ENCODE results near the gene CBX3. TPM values are rescaled to one million over a fixed set of nuclear protein-coding genes. Genes with fewer than 3 reads are reported as not detected.

The CBX3 gene
- total and polyA plus RNA-seq, 2 of the 8 experiments (the other 6 are each of a cell fraction or from before 2014, with no cell fraction given) = 71.3 to 258 TPM

GRCh38 chr7:26195867-26196657 is 5.5 kb upstream of the CBX3 start (continued):
- no peak for TF ChIP-seq RAD21 (IDR thresholded peaks at IDR 0.05 in 1 of 2, conservative IDR thresholded peaks at IDR 0.05 in 1 of 2; ENCODE audit: low read depth in 2 of 2, low read length in 2 of 2)
- peak; percentile 35; the same call in 1 of the 2 replicates for TF ChIP-seq POLR2AphosphoS5 (IDR thresholded peaks at IDR 0.05; ENCODE audit: low read depth, low read length)
- no peak for TF ChIP-seq CTCF (IDR thresholded peaks at IDR 0.05; ENCODE audit: control extremely low read depth in 1 of 3, insufficient read depth in 1 of 3, low read depth in 1 of 3, low read length in 3 of 3)
- TF ChIP-seq SIRT6 (IDR thresholded peaks at IDR 0.05; ENCODE audit: low read length) = no peak
- TF ChIP-seq SIX5 (IDR thresholded peaks at IDR 0.05; ENCODE audit: low read depth, low read length) = peak; percentile 3; the same call in 1 of the 2 replicates
- TF ChIP-seq POLR2A (IDR thresholded peaks at IDR 0.05; ENCODE audit: control extremely low read depth in 1 of 2, low read depth in 2 of 2, low read length in 2 of 2) = peak in 1 of 2 experiments; percentile 61; a peak in 1 of 3 replicates

Data from H1 (cell line).